ENCODE data around the gene RELN. TPM values are rescaled to one million over a fixed set of nuclear protein-coding genes. Genes with fewer than 3 reads are reported as not detected.

The RELN gene
- total RNA-seq, 1 experiment from 2014 or later: 0.02 TPM

DNA sequence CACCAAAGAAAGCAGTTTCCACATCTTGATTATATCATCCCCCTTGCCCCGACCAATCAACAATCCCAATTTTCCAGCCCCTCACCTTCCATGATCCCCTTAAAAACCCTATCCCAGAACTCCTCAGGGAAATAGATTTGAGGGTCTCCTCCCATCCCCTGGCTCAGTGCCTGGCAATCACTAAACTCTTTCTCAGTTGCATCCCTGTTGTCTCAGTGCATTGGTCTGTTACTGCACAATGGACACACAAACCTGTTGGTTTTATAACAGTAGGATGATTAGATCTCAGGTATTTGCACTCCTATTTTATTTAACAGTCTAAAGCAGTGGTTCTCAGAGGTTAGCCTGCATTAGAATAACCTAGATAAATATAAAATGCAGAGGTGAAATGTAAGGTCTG lies 45.2 kb upstream of the RELN start:
- no peak overlapping the region for H3K27ac ChIP-seq (ENCODE audit: insufficient read length, low read depth, low read length)
- no CpG with 5 or more reads among the region's 1 CpG for WGBS (ENCODE audit: extremely low coverage, insufficient read length, low lambda C conversion rate)
- no peak overlapping the region for H3K27ac Mint-ChIP-seq
- no peaks in the 10 kb centered on the region for H4K20me1 ChIP-seq (ENCODE audit: control insufficient read depth, insufficient read depth, insufficient read length)
- no peak overlapping the region for H3K4ac ChIP-seq (ENCODE audit: low read depth, low read length)
- H2AFZ ChIP-seq (ENCODE audit: low read length): no peak overlapping the region
- H3K23ac ChIP-seq (ENCODE audit: insufficient read length, low read depth, low read length): no peak overlapping the region
- H4K5ac ChIP-seq (ENCODE audit: insufficient read length, low read depth, low read length): no peak overlapping the region
- no peak overlapping the region for H2BK20ac ChIP-seq (ENCODE audit: low read depth, low read length, poor library complexity, severe bottlenecking)
- no peak overlapping the region for H2BK5ac ChIP-seq (ENCODE audit: insufficient read length, low read length)
- no peak overlapping the region for H3K4me3 Mint-ChIP-seq
- TF ChIP-seq, protein P1, sequence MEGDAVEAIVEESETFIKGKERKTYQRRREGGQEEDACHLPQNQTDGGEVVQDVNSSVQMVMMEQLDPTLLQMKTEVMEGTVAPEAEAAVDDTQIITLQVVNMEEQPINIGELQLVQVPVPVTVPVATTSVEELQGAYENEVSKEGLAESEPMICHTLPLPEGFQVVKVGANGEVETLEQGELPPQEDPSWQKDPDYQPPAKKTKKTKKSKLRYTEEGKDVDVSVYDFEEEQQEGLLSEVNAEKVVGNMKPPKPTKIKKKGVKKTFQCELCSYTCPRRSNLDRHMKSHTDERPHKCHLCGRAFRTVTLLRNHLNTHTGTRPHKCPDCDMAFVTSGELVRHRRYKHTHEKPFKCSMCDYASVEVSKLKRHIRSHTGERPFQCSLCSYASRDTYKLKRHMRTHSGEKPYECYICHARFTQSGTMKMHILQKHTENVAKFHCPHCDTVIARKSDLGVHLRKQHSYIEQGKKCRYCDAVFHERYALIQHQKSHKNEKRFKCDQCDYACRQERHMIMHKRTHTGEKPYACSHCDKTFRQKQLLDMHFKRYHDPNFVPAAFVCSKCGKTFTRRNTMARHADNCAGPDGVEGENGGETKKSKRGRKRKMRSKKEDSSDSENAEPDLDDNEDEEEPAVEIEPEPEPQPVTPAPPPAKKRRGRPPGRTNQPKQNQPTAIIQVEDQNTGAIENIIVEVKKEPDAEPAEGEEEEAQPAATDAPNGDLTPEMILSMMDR (conservative IDR thresholded peaks at IDR 0.05): no peak
- H3K56ac ChIP-seq (ENCODE audit: insufficient read length, low read depth, low read length): no peak overlapping the region
- no peak overlapping the region for H2BK120ac ChIP-seq (ENCODE audit: low read depth, low read length, poor library complexity, severe bottlenecking)
- H3K14ac ChIP-seq (ENCODE audit: insufficient read depth, low read length): no peak overlapping the region
- peaks cover 0 to 4% (median 0%) of the 10 kb centered on the region in 3 experiments; a peak in 2 of 7 replicates for H3K36me3 Mint-ChIP-seq (ENCODE audit: insufficient read depth in 1 of 3, low read depth in 3 of 3)
- H3K27me3 Mint-ChIP-seq (ENCODE audit: low read depth): no peaks in the 10 kb centered on the region
- no peaks in the 10 kb centered on the region for H3K4me1 ChIP-seq (ENCODE audit: insufficient read depth, low read length)
- H4K91ac ChIP-seq (ENCODE audit: insufficient read length, low read depth, low read length): no peak overlapping the region
- no peak overlapping the region for H4K8ac ChIP-seq (replicated peaks; ENCODE audit: insufficient read length, low read depth, low read length)
- no peaks in the 10 kb centered on the region for H3K79me2 ChIP-seq (ENCODE audit: insufficient read depth, low read length)
- H2BK15ac ChIP-seq (ENCODE audit: low read depth, low read length): no peak overlapping the region
- no peak overlapping the region for H3T11ph ChIP-seq (ENCODE audit: low read length)
- H3K27me3 ChIP-seq (ENCODE audit: insufficient read depth, low read length): no peaks in the 10 kb centered on the region
- no peak overlapping the region for H2AK5ac ChIP-seq (ENCODE audit: insufficient read length, low read length)
- DNase-seq: no peak
- no peaks in the 10 kb centered on the region for H3K23me2 ChIP-seq (ENCODE audit: insufficient read length, low read depth, low read length, poor library complexity, severe bottlenecking)
- H3K9me3 Mint-ChIP-seq: peaks cover 5% of the 10 kb centered on the region in 2 experiments; a peak in 4 of 5 replicates
- H3K79me1 ChIP-seq (ENCODE audit: insufficient read depth, low read depth, low read length, poor library complexity, severe bottlenecking): no peaks in the 10 kb centered on the region
- no peak overlapping the region for H3K18ac ChIP-seq (ENCODE audit: insufficient read length, low read depth, low read length)
- no peak overlapping the region for H3K4me2 ChIP-seq (ENCODE audit: insufficient read depth, insufficient read length, low read length)
- no peaks in the 10 kb centered on the region for H3K9me3 ChIP-seq (ENCODE audit: control insufficient read depth, low read depth, low read length)
- no peak overlapping the region for H3K9ac ChIP-seq (ENCODE audit: extremely low read depth, insufficient read length, low read length)
- no peak overlapping the region for H2BK12ac ChIP-seq (ENCODE audit: insufficient read length, low read depth, low read length)
- no peaks in the 10 kb centered on the region for H3K4me1 Mint-ChIP-seq

Measured in H9 (cell line).